Measurements from ENCODE around the gene SUSD6. TPM values are rescaled to one million over a fixed set of nuclear protein-coding genes. Genes with fewer than 3 reads are reported as not detected.

SUSD6 gene
- total and polyA plus RNA-seq, 9 of the 15 experiments (the other 6 are each of a cell fraction or from before 2014, with no cell fraction given): 2.9 to 20.7 (median 5.6) TPM

GRCh38 chr14:69715725-69716477 lies 104.5 kb downstream of the SUSD6 start:
- intact Hi-C loops (cut with micrococcal nuclease): no loop called here
- Histone ChIP-seq H3K4me2 (ENCODE audit: insufficient read depth, low read length) (no peak overlapping the region), H3K27ac (ENCODE audit: extremely low read depth, low read depth, low read length) (no peak overlapping the region), H3K9me1 (ENCODE audit: control insufficient read depth, insufficient read depth, low read length) (no peaks in the 10 kb centered on the region), H4K20me1 (replicated peaks; ENCODE audit: control insufficient read depth, insufficient read depth, low read length) (no peaks in the 10 kb centered on the region), H3K4me1 (replicated peaks in 1 of 2; ENCODE audit: control insufficient read depth in 2 of 2, insufficient read depth in 2 of 2, low read length in 2 of 2) (no peaks in the 10 kb centered on the region; a peak in 1 of 5 replicates), H3K79me2 (ENCODE audit: control insufficient read depth, insufficient read depth, low read length) (no peaks in the 10 kb centered on the region), H3K27me3 (ENCODE audit: control insufficient read depth in 2 of 2, insufficient read depth in 2 of 2, low read length in 2 of 2) (no peaks in the 10 kb centered on the region), H3K4me3 (no peak overlapping the region), H3K9ac (ENCODE audit: insufficient read depth in 1 of 2, low read depth in 2 of 2, low read length in 2 of 2) (no peak overlapping the region), H3K9me3 (replicated peaks; ENCODE audit: control insufficient read depth, insufficient read depth, low read depth, low read length) (no peaks in the 10 kb centered on the region), H3K36me3 (ENCODE audit: control insufficient read depth, insufficient read depth, low read length) (peaks cover 28% of the 10 kb centered on the region; the same call in 2 of the 3 replicates), H2AFZ (ENCODE audit: low read depth, low read length) (no peak overlapping the region)
- FAIRE-seq (no peak), DNase-seq (ENCODE audit: extremely low read depth in 1 of 4, low spot score in 3 of 4) (no peak), ATAC-seq (no peak)
- ChIA-PET CTCF (ENCODE audit: low intra/inter-chr PET ratio) (no interaction called here), POLR2A (interaction anchor here (0.7 to 1.0 kb wide), 3 partner anchors 15 to 436 kb away, joined by 3 to 4 read pairs (median 3); no protein-coding TSS in a partner anchor)
- in situ Hi-C loops (cut with MboI): no loop called here
- WGBS (ENCODE audit: insufficient coverage, low coverage, missing lambda C conversion rate): 73% methylated on average over 8 of the region's 13 CpGs
- BruUV-seq (replicated peaks): no TSS peak
- TF ChIP-seq VEZF1 (CRISPR knock-in tag; IDR thresholded peaks at IDR 0.05): no peak
- 0 out of 2 replicates have a peak, but pooled peaks have one; percentile 40 for TF ChIP-seq POLR2A (conservative IDR thresholded peaks at IDR 0.05)
- TF ChIP-seq NFIX (CRISPR knock-in tag; IDR thresholded peaks at IDR 0.05; ENCODE audit: low read depth): peak; percentile 89
- no peak for TF ChIP-seq PKNOX1 (IDR thresholded peaks at IDR 0.05)
- TF ChIP-seq TAF15 (IDR thresholded peaks at IDR 0.05; ENCODE audit: low read depth, low read length): no peak
- TF ChIP-seq CUX1 (CRISPR knock-in tag; IDR thresholded peaks at IDR 0.05): no peak
- TF ChIP-seq TAF9B (IDR thresholded peaks at IDR 0.05; ENCODE audit: partially characterized antibody): no peak
- TF ChIP-seq NFIC (IDR thresholded peaks at IDR 0.05): peak; percentile 98
- no peak for TF ChIP-seq HSF4 (CRISPR knock-in tag; IDR thresholded peaks at IDR 0.05; ENCODE audit: borderline replicate concordance)
- no peak for TF ChIP-seq IFI16 (CRISPR knock-in tag; IDR thresholded peaks at IDR 0.05)
